ENCODE results near the gene KLF11.

DNA sequence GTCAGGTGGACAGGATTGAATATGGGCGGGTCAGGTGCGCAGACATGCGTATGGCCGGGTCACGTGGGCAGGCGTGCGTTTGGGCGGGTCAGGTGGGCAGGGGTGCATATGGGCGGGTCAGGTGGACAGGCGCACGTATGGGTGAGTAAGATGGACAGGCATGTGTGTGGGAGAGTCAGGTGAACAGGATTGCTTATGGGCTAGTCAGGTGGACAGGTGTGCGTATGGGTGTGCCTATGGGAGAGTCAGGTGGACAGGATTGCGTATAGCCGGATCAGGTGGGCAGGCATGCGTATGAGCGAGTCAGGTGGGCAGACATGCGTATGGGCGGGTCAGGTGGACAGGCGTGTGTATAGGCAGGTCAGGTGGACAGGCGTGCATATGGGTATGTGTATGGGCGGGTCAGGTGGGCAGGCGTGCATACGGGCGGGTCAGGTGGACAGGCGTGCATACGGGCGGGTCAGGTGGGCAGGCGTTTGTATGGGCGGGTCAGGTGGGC is 30.3 kb upstream of the KLF11 start:
- TF ChIP-seq, protein P1, sequence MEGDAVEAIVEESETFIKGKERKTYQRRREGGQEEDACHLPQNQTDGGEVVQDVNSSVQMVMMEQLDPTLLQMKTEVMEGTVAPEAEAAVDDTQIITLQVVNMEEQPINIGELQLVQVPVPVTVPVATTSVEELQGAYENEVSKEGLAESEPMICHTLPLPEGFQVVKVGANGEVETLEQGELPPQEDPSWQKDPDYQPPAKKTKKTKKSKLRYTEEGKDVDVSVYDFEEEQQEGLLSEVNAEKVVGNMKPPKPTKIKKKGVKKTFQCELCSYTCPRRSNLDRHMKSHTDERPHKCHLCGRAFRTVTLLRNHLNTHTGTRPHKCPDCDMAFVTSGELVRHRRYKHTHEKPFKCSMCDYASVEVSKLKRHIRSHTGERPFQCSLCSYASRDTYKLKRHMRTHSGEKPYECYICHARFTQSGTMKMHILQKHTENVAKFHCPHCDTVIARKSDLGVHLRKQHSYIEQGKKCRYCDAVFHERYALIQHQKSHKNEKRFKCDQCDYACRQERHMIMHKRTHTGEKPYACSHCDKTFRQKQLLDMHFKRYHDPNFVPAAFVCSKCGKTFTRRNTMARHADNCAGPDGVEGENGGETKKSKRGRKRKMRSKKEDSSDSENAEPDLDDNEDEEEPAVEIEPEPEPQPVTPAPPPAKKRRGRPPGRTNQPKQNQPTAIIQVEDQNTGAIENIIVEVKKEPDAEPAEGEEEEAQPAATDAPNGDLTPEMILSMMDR (IDR thresholded peaks at IDR 0.05): no peak
- TF ChIP-seq POLR2A (IDR thresholded peaks at IDR 0.05): no peak
